ENCODE measurements around the gene FREY1. TPM values are rescaled to one million over a fixed set of nuclear protein-coding genes. Genes with fewer than 3 reads are reported as not detected.

Gene FREY1
- total and polyA plus RNA-seq, 2 donors (not counting 3 experiments of a cell fraction or from before 2014, with no cell fraction given): 0.84 to 1.1 TPM

DNA sequence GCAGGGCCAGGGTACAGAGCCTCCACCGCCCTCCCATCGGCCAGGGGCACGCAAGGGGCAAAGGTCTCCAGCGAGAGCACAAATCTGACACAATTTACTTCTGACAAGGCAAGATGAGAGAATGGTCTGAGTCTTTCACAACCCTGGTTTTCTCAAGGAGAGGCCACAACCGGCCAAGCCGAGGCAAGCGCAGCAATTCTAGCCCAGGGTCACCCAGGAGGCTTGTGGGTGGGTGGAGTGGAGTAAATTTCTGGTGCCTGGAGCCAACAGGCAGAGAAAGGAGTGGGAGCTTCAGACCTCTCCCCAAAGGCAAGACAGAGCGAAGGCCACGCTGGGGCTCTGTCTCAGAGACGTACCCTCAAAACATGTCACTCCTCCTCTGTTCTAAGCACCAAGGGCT lies 24.7 kb upstream of the FREY1 start:
- no TSS peak for BruUV-seq (replicated peaks)
- Histone ChIP-seq H3K79me2 (ENCODE audit: control insufficient read depth, insufficient read depth, low read length) (no peaks in the 10 kb centered on the region), H3K27me3 (ENCODE audit: control insufficient read depth in 2 of 2, insufficient read depth in 2 of 2, low read length in 2 of 2) (no peaks in the 10 kb centered on the region), H3K4me3 (replicated peaks in 1 of 3; ENCODE audit: insufficient read depth in 1 of 3, low read depth in 1 of 3, low read length in 3 of 3) (no peak overlapping the region), H2AFZ (ENCODE audit: low read depth, low read length) (no peak overlapping the region), H3K9ac (replicated peaks; ENCODE audit: extremely low read depth, insufficient read depth, low read length) (no peak overlapping the region), H4K20me1 (replicated peaks; ENCODE audit: control insufficient read depth, extremely low read depth, insufficient read depth, low read length) (no peaks in the 10 kb centered on the region), H3K4me2 (ENCODE audit: insufficient read depth, low read length) (no peak overlapping the region), H3K9me1 (replicated peaks; ENCODE audit: control insufficient read depth, extremely low read depth, insufficient read depth, low read length) (no peaks in the 10 kb centered on the region), H3K9me3 (replicated peaks; ENCODE audit: control insufficient read depth, insufficient read depth, low read length) (no peaks in the 10 kb centered on the region), H3K36me3 (ENCODE audit: control insufficient read depth in 2 of 2, extremely low read depth in 1 of 2, insufficient read depth in 2 of 2, low read length in 2 of 2) (peaks cover 0 to 35% of the 10 kb centered on the region in 2 experiments), H3K27ac (ENCODE audit: insufficient read depth, low read depth, low read length) (no peak overlapping the region), H3K4me1 (ENCODE audit: control insufficient read depth, extremely low read depth, insufficient read depth, low read length) (no peaks in the 10 kb centered on the region)
- TF ChIP-seq GATA2 (IDR thresholded peaks at IDR 0.05; ENCODE audit: insufficient read depth, insufficient read length, low read depth, low read length) (no peak), POLR2A (IDR thresholded peaks at IDR 0.05; ENCODE audit: low read depth, low read length) (no peak), EZH2 (IDR thresholded peaks at IDR 0.05; ENCODE audit: borderline replicate concordance, low read depth, low read length, severe bottlenecking) (no peak), FOS (IDR thresholded peaks at IDR 0.05; ENCODE audit: borderline replicate concordance, insufficient read depth, low read length) (no peak), MYC (IDR thresholded peaks at IDR 0.05; ENCODE audit: low read depth, low read length) (no peak), POLR2AphosphoS5 (IDR thresholded peaks at IDR 0.05; ENCODE audit: insufficient read depth, low read depth, low read length) (no peak), MAX (IDR thresholded peaks at IDR 0.05; ENCODE audit: insufficient read depth, insufficient read length) (no peak), JUN (IDR thresholded peaks at IDR 0.05; ENCODE audit: borderline replicate concordance, insufficient read depth, insufficient read length, low read depth) (no peak)
- FAIRE-seq (no peak), DNase-seq (ENCODE audit: low read depth, low spot score) (no peak)
- intact Hi-C loops (cut with micrococcal nuclease): no loop called here
- dilution Hi-C loops (cut with MboI; ENCODE audit: extremely low pct_ligation_motif_present, low sequenced_read_pairs): no loop called here
- POLR2A ChIA-PET: no interaction called here
- CTCF ChIA-PET: no interaction called here

DNA sequence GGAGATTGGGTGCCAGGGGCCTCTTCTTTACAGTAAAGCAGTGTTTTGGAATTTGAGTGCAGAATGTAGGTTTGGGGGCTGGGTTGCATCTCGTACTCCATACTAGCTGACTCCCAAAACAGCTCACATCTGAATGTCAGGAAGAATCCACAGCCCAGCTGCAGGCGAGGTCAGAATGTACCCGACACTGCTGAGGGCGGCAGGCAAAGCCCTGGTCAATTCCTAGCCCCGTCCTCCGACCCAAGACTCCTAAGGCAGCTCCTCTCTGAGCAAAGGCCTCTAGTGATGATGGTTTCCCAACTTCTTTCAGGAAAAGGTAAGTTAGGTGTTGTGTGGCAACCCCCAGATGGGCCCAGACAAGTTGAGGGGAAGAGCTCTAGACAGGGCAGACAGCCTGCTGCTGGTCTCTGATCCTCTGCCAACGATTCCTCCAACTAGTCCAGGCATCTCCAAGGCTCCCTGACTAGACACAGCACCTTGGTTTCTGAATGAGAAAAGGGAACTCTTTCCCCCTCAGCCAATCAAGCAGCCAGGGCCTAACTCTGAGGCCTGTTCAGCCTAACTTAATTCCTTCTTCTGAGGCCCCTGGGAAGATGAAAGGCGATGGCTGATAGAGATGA lies 24.0 kb upstream of the FREY1 start:
- H3K4me1 ChIP-seq (ENCODE audit: control insufficient read depth, extremely low read depth, insufficient read depth, low read length): no peaks in the 10 kb centered on the region
- no peak overlapping the region for H3K9ac ChIP-seq (replicated peaks; ENCODE audit: extremely low read depth, insufficient read depth, low read length)
- H3K4me3 ChIP-seq (replicated peaks in 1 of 3; ENCODE audit: insufficient read depth in 1 of 3, low read depth in 1 of 3, low read length in 3 of 3): no peak overlapping the region
- DNase-seq (ENCODE audit: low read depth, low spot score) (no peak), FAIRE-seq (no peak)
- H3K9me1 ChIP-seq (replicated peaks; ENCODE audit: control insufficient read depth, extremely low read depth, insufficient read depth, low read length): no peaks in the 10 kb centered on the region
- no peaks in the 10 kb centered on the region for H3K79me2 ChIP-seq (ENCODE audit: control insufficient read depth, insufficient read depth, low read length)
- no peak overlapping the region for H3K27ac ChIP-seq (ENCODE audit: insufficient read depth, low read depth, low read length)
- peaks cover 0 to 31% of the 10 kb centered on the region in 2 experiments for H3K36me3 ChIP-seq (ENCODE audit: control insufficient read depth in 2 of 2, extremely low read depth in 1 of 2, insufficient read depth in 2 of 2, low read length in 2 of 2)
- no peak for TF ChIP-seq JUN (IDR thresholded peaks at IDR 0.05; ENCODE audit: borderline replicate concordance, insufficient read depth, insufficient read length, low read depth)
- TF ChIP-seq, protein P1, sequence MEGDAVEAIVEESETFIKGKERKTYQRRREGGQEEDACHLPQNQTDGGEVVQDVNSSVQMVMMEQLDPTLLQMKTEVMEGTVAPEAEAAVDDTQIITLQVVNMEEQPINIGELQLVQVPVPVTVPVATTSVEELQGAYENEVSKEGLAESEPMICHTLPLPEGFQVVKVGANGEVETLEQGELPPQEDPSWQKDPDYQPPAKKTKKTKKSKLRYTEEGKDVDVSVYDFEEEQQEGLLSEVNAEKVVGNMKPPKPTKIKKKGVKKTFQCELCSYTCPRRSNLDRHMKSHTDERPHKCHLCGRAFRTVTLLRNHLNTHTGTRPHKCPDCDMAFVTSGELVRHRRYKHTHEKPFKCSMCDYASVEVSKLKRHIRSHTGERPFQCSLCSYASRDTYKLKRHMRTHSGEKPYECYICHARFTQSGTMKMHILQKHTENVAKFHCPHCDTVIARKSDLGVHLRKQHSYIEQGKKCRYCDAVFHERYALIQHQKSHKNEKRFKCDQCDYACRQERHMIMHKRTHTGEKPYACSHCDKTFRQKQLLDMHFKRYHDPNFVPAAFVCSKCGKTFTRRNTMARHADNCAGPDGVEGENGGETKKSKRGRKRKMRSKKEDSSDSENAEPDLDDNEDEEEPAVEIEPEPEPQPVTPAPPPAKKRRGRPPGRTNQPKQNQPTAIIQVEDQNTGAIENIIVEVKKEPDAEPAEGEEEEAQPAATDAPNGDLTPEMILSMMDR (IDR thresholded peaks at IDR 0.05; ENCODE audit: extremely low read depth in 1 of 2, insufficient read depth in 1 of 2, low read depth in 1 of 2, low read length in 2 of 2): no peak
- ChIA-PET CTCF (interaction anchor here (0.9 to 1.6 kb wide), 2 partner anchors 9 to 34 kb away, joined by 4 to 5 read pairs; no protein-coding TSS in a partner anchor), POLR2A (no interaction called here)
- H3K27me3 ChIP-seq (ENCODE audit: control insufficient read depth in 2 of 2, insufficient read depth in 2 of 2, low read length in 2 of 2): no peaks in the 10 kb centered on the region
- BruUV-seq (replicated peaks): no TSS peak
- dilution Hi-C loops (cut with MboI; ENCODE audit: extremely low pct_ligation_motif_present, low sequenced_read_pairs): no loop called here
- H4K20me1 ChIP-seq (replicated peaks; ENCODE audit: control insufficient read depth, extremely low read depth, insufficient read depth, low read length): no peaks in the 10 kb centered on the region
- no peak overlapping the region for H3K4me2 ChIP-seq (ENCODE audit: insufficient read depth, low read length)
- no peak overlapping the region for H2AFZ ChIP-seq (ENCODE audit: low read depth, low read length)
- H3K9me3 ChIP-seq (replicated peaks; ENCODE audit: control insufficient read depth, insufficient read depth, low read length): no peaks in the 10 kb centered on the region
- intact Hi-C loops (cut with micrococcal nuclease): no loop called here
